ENCODE data around the gene MIPEP.

- TF ChIP-seq POLR2A (IDR thresholded peaks at IDR 0.05) (no peak), CTCF (IDR thresholded peaks at IDR 0.05) (no peak)
Measured at GRCh38 chr13:23824371-23824770, 64.8 kb downstream of the MIPEP start.

All from esophagus squamous epithelium (tissue), 4 donors.